Measurements from ENCODE around the gene CREB3L1.

- TF ChIP-seq EP300 (IDR thresholded peaks at IDR 0.05; ENCODE audit: borderline replicate concordance): no peak
- TF ChIP-seq CREB1 (IDR thresholded peaks at IDR 0.05; ENCODE audit: low read depth): no peak
Measured at GRCh38 chr11:46366661-46367161, 89.2 kb downstream of the CREB3L1 start.
